NT2/D1 (cell line): ENCODE data around the gene TRIM67.

Experiments used
- YY1 ChIP-seq: IDR thresholded peaks from 2 replicates; pipeline ENCODE4 v1.6.1; 2011; ENCODE audit not compliant: insufficient read length, insufficient read depth
- ZNF274 ChIP-seq: IDR thresholded peaks from 2 replicates; pipeline ENCODE4 v1.6.1; 2011; ENCODE audit warnings: mild to moderate bottlenecking, low read depth, low read length

DNA sequence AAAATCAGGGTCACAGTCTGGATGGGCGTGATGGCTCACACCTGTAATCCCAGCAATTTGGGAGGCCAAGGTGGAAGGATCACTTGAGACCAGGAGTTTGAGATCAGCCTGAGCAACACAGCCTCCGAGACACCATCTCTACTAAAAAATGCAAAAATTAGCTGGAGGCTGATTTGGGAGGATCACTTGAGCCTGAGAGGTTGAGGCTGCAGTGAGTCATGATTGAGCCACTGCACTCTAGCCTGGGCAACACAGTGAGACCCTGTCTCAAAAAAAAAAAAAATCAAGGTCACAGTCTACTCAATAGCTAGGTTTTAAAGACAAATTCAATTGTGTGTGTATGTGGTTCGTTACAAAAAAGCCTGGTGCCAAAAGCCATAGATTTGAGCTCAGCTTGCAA is 34.4 kb downstream of the TRIM67 start:
- TF ChIP-seq YY1 (no peak), ZNF274 (no peak)
